Esophagus muscularis mucosa (tissue), 4 donors: ENCODE measurements around the gene ARSH. TPM values are rescaled to one million over a fixed set of nuclear protein-coding genes. Genes with fewer than 3 reads are reported as not detected.

Source experiments
- DNase-seq: peaks from one replicate; pipeline ENCODE4 v3.0.0-alpha.2; 2017; ENCODE audit errors: extremely low spot score
- H3K27ac ChIP-seq, 4 donors: fragments of 200-600 bp; sonication (generic); replicated peaks in 1 of 4; 1 replicate in 3 of 4; 2 replicates in 1 of 4; pipeline ENCODE4 v1.5.1; 2016 to 2019; ENCODE audit warnings: mild to moderate bottlenecking in 1 of 4
- H3K27me3 ChIP-seq, 4 donors: fragments of 200-600 bp; sonication (generic); one replicate each; pipeline versions ENCODE4 v1.5.1 to v1.6.0; 2016 to 2019
- H3K36me3 ChIP-seq, 4 donors: fragments of 200-600 bp; sonication (generic); one replicate each; pipeline ENCODE4 v1.5.1; 2016 to 2019
- H3K4me1 ChIP-seq, 4 donors: fragments of 200-600 bp; sonication (generic); one replicate each; pipeline ENCODE4 v1.5.1; 2016 to 2019
- H3K4me3 ChIP-seq, 4 donors: fragments of 200-600 bp; sonication (generic); 1 replicate in 2 of 4; 2 replicates in 2 of 4; pipeline ENCODE4 v1.5.1; 2016 to 2019; ENCODE audit warnings: mild to moderate bottlenecking in 4 of 4, moderate library complexity in 1 of 4
- H3K9me3 ChIP-seq, 4 donors: fragments of 200-600 bp; sonication (generic); 1 replicate in 3 of 4; 2 replicates in 1 of 4; pipeline ENCODE4 v1.5.1; 2016 to 2019
- EP300 ChIP-seq: sonication (generic); formaldehyde crosslinking; IDR thresholded peaks from one replicate; pipeline ENCODE4 v1.6.1; 2017; ENCODE audit warnings: antibody characterized with exemption
- POLR2A ChIP-seq: fragments of 450-650 bp; IDR thresholded peaks from one replicate; pipeline ENCODE4 v1.6.1; 2017; ENCODE audit warnings: antibody characterized with exemption, moderate library complexity, mild to moderate bottlenecking, low read depth
- POLR2AphosphoS5 ChIP-seq, 2 donors: sonication (generic); formaldehyde crosslinking; IDR thresholded peaks; one replicate each; pipeline ENCODE4 v1.6.1; 2017; ENCODE audit warnings: antibody characterized with exemption in 2 of 2
- WGBS: methylation state at CpG from one replicate; pipeline ENCODE4 v1.1.5; 2018; 5-methylcytosine and 5-hydroxymethylcytosine counted together
- intact Hi-C: fragments of 100-400 bp; cut with DNase I; formaldehyde crosslinking; loops from one replicate; pipeline ENCODE4 v1.15.1; 2023
- small RNA-seq, 3 donors: library from RNA; depleted of rRNA; stranded (forward); fragments of <200 nt; gene quantifications; one replicate each; pipeline ENCODE3, GENCODE V24; 2016
- total RNA-seq, 4 donors: library from RNA; depleted of rRNA; stranded (reverse); fragments of >200 nt; gene quantifications; one replicate each; pipeline versions ENCODE4 v1.1.0 to v1.2.1, GENCODE V29; 2016
- TF ChIP-seq, protein P1 (sequence below), 3 experiments: fragments of 200-600 bp in 2 of 3; fragments of 450-650 bp in 1 of 3; sonication (generic) in 2 of 3; IDR thresholded peaks; one replicate each; pipeline ENCODE4 v1.5.1; 2017 to 2019; ENCODE audit warnings: antibody characterized with exemption in 3 of 3, mild to moderate bottlenecking in 2 of 3, moderate library complexity in 1 of 3

ARSH gene
- total RNA-seq, 4 donors from 2014 or later: not detected

DNA sequence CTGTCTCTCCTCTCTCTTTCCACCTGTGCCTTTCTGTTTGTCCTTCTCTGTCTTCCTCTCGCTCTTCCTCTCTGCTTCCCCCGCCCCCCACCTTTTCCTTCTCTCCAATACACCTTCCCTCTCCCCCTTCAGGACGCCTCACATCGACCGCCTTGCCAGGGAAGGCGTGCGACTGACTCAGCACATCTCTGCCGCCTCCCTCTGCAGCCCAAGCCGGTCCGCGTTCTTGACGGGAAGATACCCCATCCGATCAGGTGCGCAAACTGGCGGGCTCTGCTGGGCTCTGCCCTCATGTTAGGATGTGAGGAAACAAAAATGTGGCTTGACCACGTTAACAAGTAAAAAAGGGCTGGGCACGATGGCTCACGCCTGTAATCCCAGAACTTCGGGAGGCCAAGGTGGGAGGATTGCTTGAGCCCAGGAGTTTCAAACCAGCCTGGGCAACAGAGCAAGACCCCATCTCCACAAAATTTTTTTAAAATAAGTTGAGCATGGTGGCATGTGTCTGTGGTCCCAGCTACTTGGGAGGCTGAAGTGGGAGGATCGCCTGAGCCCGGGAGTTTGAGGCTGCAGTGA is 70.2 kb downstream of the ARSH start:
- H3K4me3 ChIP-seq: no peak overlapping the region
- no peak for DNase-seq
- WGBS: 44% methylated on average over 21 of the region's 21 CpGs
- H3K9me3 ChIP-seq: no peaks in the 10 kb centered on the region
- TF ChIP-seq POLR2A (no peak), POLR2AphosphoS5 (IDR thresholded peaks at IDR 0.05) (no peak), EP300 (no peak)
- TF ChIP-seq, protein P1, sequence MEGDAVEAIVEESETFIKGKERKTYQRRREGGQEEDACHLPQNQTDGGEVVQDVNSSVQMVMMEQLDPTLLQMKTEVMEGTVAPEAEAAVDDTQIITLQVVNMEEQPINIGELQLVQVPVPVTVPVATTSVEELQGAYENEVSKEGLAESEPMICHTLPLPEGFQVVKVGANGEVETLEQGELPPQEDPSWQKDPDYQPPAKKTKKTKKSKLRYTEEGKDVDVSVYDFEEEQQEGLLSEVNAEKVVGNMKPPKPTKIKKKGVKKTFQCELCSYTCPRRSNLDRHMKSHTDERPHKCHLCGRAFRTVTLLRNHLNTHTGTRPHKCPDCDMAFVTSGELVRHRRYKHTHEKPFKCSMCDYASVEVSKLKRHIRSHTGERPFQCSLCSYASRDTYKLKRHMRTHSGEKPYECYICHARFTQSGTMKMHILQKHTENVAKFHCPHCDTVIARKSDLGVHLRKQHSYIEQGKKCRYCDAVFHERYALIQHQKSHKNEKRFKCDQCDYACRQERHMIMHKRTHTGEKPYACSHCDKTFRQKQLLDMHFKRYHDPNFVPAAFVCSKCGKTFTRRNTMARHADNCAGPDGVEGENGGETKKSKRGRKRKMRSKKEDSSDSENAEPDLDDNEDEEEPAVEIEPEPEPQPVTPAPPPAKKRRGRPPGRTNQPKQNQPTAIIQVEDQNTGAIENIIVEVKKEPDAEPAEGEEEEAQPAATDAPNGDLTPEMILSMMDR (IDR thresholded peaks at IDR 0.05): no peak
- no peaks in the 10 kb centered on the region for H3K36me3 ChIP-seq
- intact Hi-C loops: no loop called here
- H3K27me3 ChIP-seq: no peaks in the 10 kb centered on the region
- no peaks in the 10 kb centered on the region for H3K4me1 ChIP-seq
- H3K27ac ChIP-seq: no peak overlapping the region

Small RNA genes lying within 50 kb of the gene (small RNA-seq; reads per million reads assigned to genes)
- gene RN7SL578P: 0 reads per million in 3 donors

Other genes with a start within 250 kb of the ARSH start
- gene GYG2, start 177.6 kb upstream of the ARSH start, total RNA-seq: 10 to 100 TPM in 2 of 4 donors, 1 to 10 TPM in 2; 4.6 to 18.1 (median 8.6) TPM
- gene ARSD, start 77.2 kb upstream of the ARSH start, total RNA-seq: 10 to 100 TPM; 11.6 to 20.3 (median 14.9) TPM
- under 1 TPM in 1 of 4 donors, not detected in 3; 0.33 TPM for gene ARSF, start 34.9 kb downstream of the ARSH start, total RNA-seq